Gastroesophageal sphincter (tissue), 4 donors: ENCODE measurements around the gene ACACB. TPM values are rescaled to one million over a fixed set of nuclear protein-coding genes. Genes with fewer than 3 reads are reported as not detected.

Experiments used
- ATAC-seq: fragments of 150-250 bp; one replicate; pipeline ENCODE4 v1.9.1; 2016; ENCODE audit warnings: mild to moderate bottlenecking, moderate library complexity
- H3K27ac ChIP-seq, 4 donors: fragments of 200-600 bp; sonication (generic) in 3 of 4; 1 replicate in 3 of 4; 2 replicates in 1 of 4; pipeline ENCODE4 v1.5.1; 2016 to 2019
- H3K27me3 ChIP-seq: fragments of 200-600 bp; sonication (generic); one replicate; pipeline ENCODE4 v1.5.1; 2019
- H3K36me3 ChIP-seq, 2 donors: fragments of 200-600 bp; sonication (generic); one replicate each; pipeline ENCODE4 v1.5.1; 2019; ENCODE audit warnings: control low read depth in 1 of 2
- H3K4me1 ChIP-seq, 3 donors: fragments of 200-600 bp; sonication (generic); 1 replicate in 2 of 3; 2 replicates in 1 of 3; pipeline ENCODE4 v1.5.1; 2016 to 2019; ENCODE audit warnings: control low read depth in 2 of 3
- H3K4me3 ChIP-seq, 2 donors: fragments of 200-600 bp; sonication (generic); one replicate each; pipeline ENCODE4 v1.5.1; 2019; ENCODE audit warnings: mild to moderate bottlenecking in 1 of 2, moderate library complexity in 1 of 2
- H3K9me3 ChIP-seq, 3 donors: fragments of 200-600 bp; sonication (generic); one replicate each; pipeline ENCODE4 v1.5.1; 2017 to 2019; ENCODE audit warnings: control low read depth in 2 of 3
- EP300 ChIP-seq: sonication (generic); formaldehyde crosslinking; IDR thresholded peaks from one replicate; pipeline ENCODE4 v1.6.1; 2017; ENCODE audit warnings: antibody characterized with exemption, mild to moderate bottlenecking
- POLR2A ChIP-seq, 2 donors: fragments of 450-650 bp; IDR thresholded peaks; one replicate each; pipeline ENCODE4 v1.6.1; 2017; ENCODE audit warnings: antibody characterized with exemption in 2 of 2, mild to moderate bottlenecking in 2 of 2, moderate library complexity in 1 of 2
- POLR2AphosphoS5 ChIP-seq: sonication (generic); formaldehyde crosslinking; IDR thresholded peaks from one replicate; pipeline ENCODE4 v1.6.1; 2017; ENCODE audit warnings: antibody characterized with exemption
- WGBS, 2 donors: methylation state at CpG; one replicate each; pipeline ENCODE4 v1.1.5; 2018; ENCODE audit warnings: low coverage in 1 of 2; 5-methylcytosine and 5-hydroxymethylcytosine counted together
- total RNA-seq, 4 donors: library from RNA; depleted of rRNA; stranded (reverse); fragments of >200 nt; gene quantifications; one replicate each; pipeline ENCODE4 v1.1.0, GENCODE V29; 2016
- TF ChIP-seq, protein P1 (sequence below), 4 experiments: fragments of 200-600 bp in 2 of 4; fragments of 450-650 bp in 2 of 4; sonication (generic) in 1 of 4; IDR thresholded peaks; one replicate each; pipeline ENCODE4 v1.5.1; 2017 to 2019; ENCODE audit warnings: antibody characterized with exemption in 4 of 4, mild to moderate bottlenecking in 2 of 4, moderate library complexity in 2 of 4

The ACACB gene
- total RNA-seq, 4 donors from 2014 or later = 49.4 to 230 (median 138) TPM

DNA sequence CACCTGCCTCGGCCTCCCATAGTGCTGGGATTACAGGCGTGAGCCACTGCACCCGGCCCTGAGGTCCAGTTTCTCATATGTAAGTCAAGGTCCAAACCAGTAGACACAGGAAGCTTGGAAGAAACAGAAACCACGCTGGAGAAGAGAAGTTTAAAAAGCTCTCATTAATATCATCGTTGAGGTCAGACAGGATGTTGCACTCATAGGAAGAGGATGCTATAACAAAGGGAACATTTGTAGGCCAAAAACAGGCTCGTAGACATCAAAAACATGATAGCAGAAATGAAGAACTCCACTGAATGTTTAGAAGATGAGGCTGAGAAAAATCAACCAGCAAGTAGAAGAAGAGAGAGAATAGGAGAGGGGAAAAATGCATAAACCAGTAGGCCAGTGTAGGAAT lies 46.8 kb downstream of the ACACB start:
- Histone ChIP-seq H3K27ac (peak overlapping the region; percentile 49 to 97 (median 84)), H3K4me1 (peaks cover 3 to 98% (median 32%) of the 10 kb centered on the region in 3 donors), H3K36me3 (peaks cover 0 to 31% of the 10 kb centered on the region in 2 donors), H3K9me3 (no peaks in the 10 kb centered on the region), H3K27me3 (no peaks in the 10 kb centered on the region), H3K4me3 (no peak overlapping the region)
- ATAC-seq = no peak
- TF ChIP-seq EP300 (no peak), POLR2AphosphoS5 (no peak), POLR2A (IDR thresholded peaks at IDR 0.05) (no peak)
- TF ChIP-seq, protein P1, sequence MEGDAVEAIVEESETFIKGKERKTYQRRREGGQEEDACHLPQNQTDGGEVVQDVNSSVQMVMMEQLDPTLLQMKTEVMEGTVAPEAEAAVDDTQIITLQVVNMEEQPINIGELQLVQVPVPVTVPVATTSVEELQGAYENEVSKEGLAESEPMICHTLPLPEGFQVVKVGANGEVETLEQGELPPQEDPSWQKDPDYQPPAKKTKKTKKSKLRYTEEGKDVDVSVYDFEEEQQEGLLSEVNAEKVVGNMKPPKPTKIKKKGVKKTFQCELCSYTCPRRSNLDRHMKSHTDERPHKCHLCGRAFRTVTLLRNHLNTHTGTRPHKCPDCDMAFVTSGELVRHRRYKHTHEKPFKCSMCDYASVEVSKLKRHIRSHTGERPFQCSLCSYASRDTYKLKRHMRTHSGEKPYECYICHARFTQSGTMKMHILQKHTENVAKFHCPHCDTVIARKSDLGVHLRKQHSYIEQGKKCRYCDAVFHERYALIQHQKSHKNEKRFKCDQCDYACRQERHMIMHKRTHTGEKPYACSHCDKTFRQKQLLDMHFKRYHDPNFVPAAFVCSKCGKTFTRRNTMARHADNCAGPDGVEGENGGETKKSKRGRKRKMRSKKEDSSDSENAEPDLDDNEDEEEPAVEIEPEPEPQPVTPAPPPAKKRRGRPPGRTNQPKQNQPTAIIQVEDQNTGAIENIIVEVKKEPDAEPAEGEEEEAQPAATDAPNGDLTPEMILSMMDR (IDR thresholded peaks at IDR 0.05) = no peak
- whole genome bisulfite sequencing, 2 donors = 53 to 71% methylated on average over 1 to 2 of the region's 6 CpGs

DNA sequence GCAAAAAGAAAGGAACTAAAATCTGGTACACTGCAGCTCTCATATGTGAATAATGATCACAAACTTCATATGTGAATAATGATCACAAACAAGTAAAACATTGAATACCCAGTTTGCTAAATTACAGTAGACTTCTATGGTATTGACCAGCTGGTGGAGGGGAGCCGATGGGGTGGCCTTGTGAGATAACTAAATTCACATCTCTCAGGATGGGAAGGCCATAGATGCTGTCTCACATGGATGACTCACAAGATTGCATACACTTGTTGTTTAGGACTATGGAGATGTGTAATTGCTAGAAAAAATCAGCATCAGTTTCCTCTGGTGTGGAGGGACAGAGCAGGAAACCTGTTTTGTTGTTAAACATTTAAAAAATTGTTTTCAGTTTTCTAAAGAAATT lies 49.2 kb downstream of the ACACB start:
- ATAC-seq = no peak
- Histone ChIP-seq H3K36me3 (peaks cover 0 to 52% of the 10 kb centered on the region in 2 donors), H3K4me1 (peaks cover 0 to 98% (median 25%) of the 10 kb centered on the region in 3 donors), H3K4me3 (no peak overlapping the region), H3K9me3 (no peaks in the 10 kb centered on the region), H3K27me3 (no peaks in the 10 kb centered on the region), H3K27ac (peak overlapping the region in 3 of 4 donors; percentile 56 to 97 (median 93))
- TF ChIP-seq POLR2A (IDR thresholded peaks at IDR 0.05) = no peak
- TF ChIP-seq EP300 = no peak
- TF ChIP-seq POLR2AphosphoS5 = no peak
- TF ChIP-seq, protein P1 (IDR thresholded peaks at IDR 0.05) = no peak
- WGBS, 2 donors = 50% methylated on average over 1 of the region's 1 CpG; no CpG with 5 or more reads in 1 of the 2 donors

DNA sequence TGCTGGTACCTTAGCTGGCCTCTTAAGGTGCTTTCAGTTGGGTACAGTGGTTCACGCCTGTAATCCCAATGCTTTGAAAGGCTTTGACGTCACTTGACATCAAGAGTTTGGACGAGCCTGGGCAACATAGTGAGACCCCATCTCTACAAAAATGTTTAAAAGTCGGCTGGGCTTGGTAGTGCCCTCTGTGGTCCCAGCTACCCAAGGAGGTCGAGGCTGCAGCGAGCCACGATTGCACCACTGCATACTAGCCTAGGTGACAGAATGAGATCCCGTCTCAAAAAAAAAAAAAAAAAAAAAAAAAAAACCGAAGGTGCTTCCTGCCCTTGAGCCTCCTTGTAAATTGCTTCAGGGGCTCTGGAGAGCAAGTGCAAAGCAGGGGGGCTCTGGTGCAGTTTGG lies 50.0 kb downstream of the ACACB start:
- Histone ChIP-seq H3K4me1 (peaks cover 0 to 98% (median 18%) of the 10 kb centered on the region in 3 donors), H3K27me3 (no peaks in the 10 kb centered on the region), H3K36me3 (peaks cover 0 to 59% of the 10 kb centered on the region in 2 donors), H3K27ac (peak overlapping the region in 3 of 4 donors; percentile 61 to 97 (median 93)), H3K4me3 (no peak overlapping the region), H3K9me3 (no peaks in the 10 kb centered on the region)
- WGBS, 2 donors = 50 to 69% methylated on average over 2 to 3 of the region's 9 CpGs
- TF ChIP-seq EP300 (no peak), POLR2AphosphoS5 (no peak), POLR2A (IDR thresholded peaks at IDR 0.05) (no peak)
- TF ChIP-seq, protein P1 (IDR thresholded peaks at IDR 0.05) = no peak
- ATAC-seq = no peak

DNA sequence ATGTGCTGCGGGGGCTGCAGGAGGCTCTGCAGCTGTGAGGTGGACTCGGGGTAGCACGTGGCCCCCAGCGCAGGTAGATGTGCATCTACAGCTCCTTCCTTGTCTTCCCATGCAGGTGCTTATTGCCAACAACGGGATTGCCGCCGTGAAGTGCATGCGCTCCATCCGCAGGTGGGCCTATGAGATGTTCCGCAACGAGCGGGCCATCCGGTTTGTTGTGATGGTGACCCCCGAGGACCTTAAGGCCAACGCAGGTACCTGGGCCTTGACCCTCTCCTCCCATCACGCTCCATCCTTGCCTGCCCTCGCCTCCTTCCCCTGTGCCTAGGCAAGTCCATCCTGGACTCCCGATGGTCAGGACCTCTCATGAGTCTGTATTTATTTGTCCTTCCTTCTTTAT lies 51.4 kb downstream of the ACACB start:
- no peak for ATAC-seq

More for the DNA sequence above, 51.4 kb downstream of the ACACB start:
- TF ChIP-seq EP300 (no peak), POLR2A (IDR thresholded peaks at IDR 0.05) (no peak), POLR2AphosphoS5 (no peak)
- TF ChIP-seq, protein P1 (IDR thresholded peaks at IDR 0.05) = no peak
- Histone ChIP-seq H3K36me3 (peaks cover 0 to 73% of the 10 kb centered on the region in 2 donors), H3K27me3 (no peaks in the 10 kb centered on the region), H3K4me1 (peaks cover 0 to 85% (median 14%) of the 10 kb centered on the region in 3 donors), H3K9me3 (no peaks in the 10 kb centered on the region), H3K4me3 (no peak overlapping the region), H3K27ac (peak overlapping the region in 3 of 4 donors; percentile 83 to 93 (median 86))
- 66 to 77% methylated on average over 6 to 18 of the region's 18 CpGs for WGBS, 2 donors
